ENCODE results near the gene MCUB. TPM values are rescaled to one million over a fixed set of nuclear protein-coding genes. Genes with fewer than 3 reads are reported as not detected.
"Not testable (repeated sequence)": the region's sequence is repeated elsewhere in the genome, so short reads cannot be mapped to it uniquely, and the experiment has no call there.

Gene MCUB
- total RNA-seq, 1 donor from 2014 or later: 44.9 TPM

DNA sequence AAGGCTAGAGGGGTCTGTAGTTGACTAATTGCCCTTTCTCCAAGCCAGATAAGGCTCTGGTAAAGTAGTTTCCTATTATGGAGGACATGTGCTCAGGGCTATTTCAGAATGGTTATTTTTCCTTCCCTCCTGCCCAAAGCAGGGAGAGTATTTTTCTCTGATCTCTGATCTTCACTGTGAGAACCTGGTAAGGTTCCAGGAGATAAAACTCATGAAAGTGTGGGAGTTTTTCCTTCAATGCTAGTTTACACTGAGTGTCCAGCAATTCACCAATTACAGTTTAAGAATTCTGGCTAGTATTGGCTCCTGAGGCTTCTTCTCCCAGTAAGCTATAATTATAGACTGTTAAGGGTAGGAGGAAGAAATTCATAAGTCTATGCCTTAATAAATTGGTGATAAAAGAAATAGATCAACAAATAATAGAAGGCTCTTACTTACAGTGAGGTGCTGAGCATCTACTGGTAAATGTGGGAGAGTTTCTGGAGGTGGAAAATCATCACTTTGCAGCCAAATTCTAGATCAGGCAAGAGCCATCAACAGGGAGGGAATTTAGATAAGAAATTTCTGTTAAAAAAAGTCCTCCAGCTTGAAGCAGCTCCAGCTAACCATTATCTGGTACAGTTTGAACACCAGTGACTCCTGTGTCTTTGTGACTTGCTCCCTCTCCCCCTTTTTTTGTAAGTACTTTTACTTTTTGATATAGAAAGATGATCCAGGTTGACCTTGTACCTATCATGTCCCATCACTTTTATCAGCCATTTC lies 112.3 kb downstream of the MCUB start:
- no peak overlapping the region for H3K27ac Mint-ChIP-seq (ENCODE audit: unreplicated experiment)
- no peak overlapping the region for H3K4me3 Mint-ChIP-seq (ENCODE audit: unreplicated experiment)
- DNase-seq (ENCODE audit: low spot score): no peak
- TF ChIP-seq, protein P1, sequence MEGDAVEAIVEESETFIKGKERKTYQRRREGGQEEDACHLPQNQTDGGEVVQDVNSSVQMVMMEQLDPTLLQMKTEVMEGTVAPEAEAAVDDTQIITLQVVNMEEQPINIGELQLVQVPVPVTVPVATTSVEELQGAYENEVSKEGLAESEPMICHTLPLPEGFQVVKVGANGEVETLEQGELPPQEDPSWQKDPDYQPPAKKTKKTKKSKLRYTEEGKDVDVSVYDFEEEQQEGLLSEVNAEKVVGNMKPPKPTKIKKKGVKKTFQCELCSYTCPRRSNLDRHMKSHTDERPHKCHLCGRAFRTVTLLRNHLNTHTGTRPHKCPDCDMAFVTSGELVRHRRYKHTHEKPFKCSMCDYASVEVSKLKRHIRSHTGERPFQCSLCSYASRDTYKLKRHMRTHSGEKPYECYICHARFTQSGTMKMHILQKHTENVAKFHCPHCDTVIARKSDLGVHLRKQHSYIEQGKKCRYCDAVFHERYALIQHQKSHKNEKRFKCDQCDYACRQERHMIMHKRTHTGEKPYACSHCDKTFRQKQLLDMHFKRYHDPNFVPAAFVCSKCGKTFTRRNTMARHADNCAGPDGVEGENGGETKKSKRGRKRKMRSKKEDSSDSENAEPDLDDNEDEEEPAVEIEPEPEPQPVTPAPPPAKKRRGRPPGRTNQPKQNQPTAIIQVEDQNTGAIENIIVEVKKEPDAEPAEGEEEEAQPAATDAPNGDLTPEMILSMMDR (IDR thresholded peaks at IDR 0.05; ENCODE audit: unreplicated experiment): no peak
- H3K36me3 Mint-ChIP-seq (ENCODE audit: low read depth, unreplicated experiment): peaks cover 4% of the 10 kb centered on the region
- H3K9me3 Mint-ChIP-seq (ENCODE audit: unreplicated experiment): no peaks in the 10 kb centered on the region
- H3K4me1 Mint-ChIP-seq (ENCODE audit: unreplicated experiment): no peaks in the 10 kb centered on the region
- H3K27me3 Mint-ChIP-seq (ENCODE audit: unreplicated experiment): peaks cover 4% of the 10 kb centered on the region

DNA sequence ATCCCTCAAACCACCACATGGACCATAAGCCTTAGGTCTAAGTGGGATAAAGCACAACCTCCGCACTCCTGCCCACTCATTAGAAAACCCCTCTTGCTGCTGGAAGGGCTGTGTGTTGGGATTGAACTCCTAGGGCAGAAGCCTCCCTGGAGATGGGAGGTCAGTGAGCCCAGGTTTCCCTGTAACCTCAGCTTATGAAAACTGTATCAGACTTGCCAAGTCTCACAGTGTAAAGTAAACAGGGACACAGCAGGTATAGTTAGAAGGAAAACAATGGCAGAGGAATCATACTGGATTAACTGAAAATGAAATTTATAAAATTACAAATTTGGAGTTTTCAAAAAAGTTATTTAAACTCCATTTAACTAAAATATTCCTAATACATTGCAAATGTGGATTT lies 113.3 kb downstream of the MCUB start:
- TF ChIP-seq, protein P1 (IDR thresholded peaks at IDR 0.05; ENCODE audit: unreplicated experiment): no peak
- no peak for DNase-seq (ENCODE audit: low spot score)
- peaks cover 4% of the 10 kb centered on the region for H3K27me3 Mint-ChIP-seq (ENCODE audit: unreplicated experiment)
- H3K4me3 Mint-ChIP-seq (ENCODE audit: unreplicated experiment): no peak overlapping the region
- no peaks in the 10 kb centered on the region for H3K9me3 Mint-ChIP-seq (ENCODE audit: unreplicated experiment)
- no peaks in the 10 kb centered on the region for H3K4me1 Mint-ChIP-seq (ENCODE audit: unreplicated experiment)
- H3K27ac Mint-ChIP-seq (ENCODE audit: unreplicated experiment): no peak overlapping the region
- peaks cover 9% of the 10 kb centered on the region for H3K36me3 Mint-ChIP-seq (ENCODE audit: low read depth, unreplicated experiment)

- TF ChIP-seq, protein P1 (IDR thresholded peaks at IDR 0.05; ENCODE audit: unreplicated experiment): no peak
- Mint-ChIP-seq H3K9me3 (ENCODE audit: unreplicated experiment) (no peaks in the 10 kb centered on the region), H3K27me3 (ENCODE audit: unreplicated experiment) (peaks cover 8% of the 10 kb centered on the region), H3K4me3 (ENCODE audit: unreplicated experiment) (no peak overlapping the region), H3K36me3 (ENCODE audit: low read depth, unreplicated experiment) (peaks cover 17% of the 10 kb centered on the region), H3K27ac (ENCODE audit: unreplicated experiment) (no peak overlapping the region), H3K4me1 (ENCODE audit: unreplicated experiment) (no peaks in the 10 kb centered on the region)
- no peak for DNase-seq (ENCODE audit: low spot score)
These were observed 115.1 kb downstream of the MCUB start for GRCh38 chr4:109675181-109675580.

GRCh38 chr4:109675843-109676242 lies 115.8 kb downstream of the MCUB start:
- Mint-ChIP-seq H3K27ac (ENCODE audit: unreplicated experiment) (no peak overlapping the region), H3K27me3 (ENCODE audit: unreplicated experiment) (peaks cover 8% of the 10 kb centered on the region), H3K4me1 (ENCODE audit: unreplicated experiment) (no peaks in the 10 kb centered on the region), H3K4me3 (ENCODE audit: unreplicated experiment) (no peak overlapping the region), H3K36me3 (ENCODE audit: low read depth, unreplicated experiment) (peaks cover 23% of the 10 kb centered on the region), H3K9me3 (ENCODE audit: unreplicated experiment) (no peaks in the 10 kb centered on the region)
- no peak for DNase-seq (ENCODE audit: low spot score)
- TF ChIP-seq, protein P1 (IDR thresholded peaks at IDR 0.05; ENCODE audit: unreplicated experiment): no peak

GRCh38 chr4:109676886-109677285 lies 116.8 kb downstream of the MCUB start:
- H3K4me1 Mint-ChIP-seq (ENCODE audit: unreplicated experiment): no peaks in the 10 kb centered on the region
- peaks cover 8% of the 10 kb centered on the region for H3K27me3 Mint-ChIP-seq (ENCODE audit: unreplicated experiment)
- no peak for DNase-seq (ENCODE audit: low spot score)
- H3K27ac Mint-ChIP-seq (ENCODE audit: unreplicated experiment): no peak overlapping the region
- H3K4me3 Mint-ChIP-seq (ENCODE audit: unreplicated experiment): no peak overlapping the region
- H3K36me3 Mint-ChIP-seq (ENCODE audit: low read depth, unreplicated experiment): peaks cover 23% of the 10 kb centered on the region
- H3K9me3 Mint-ChIP-seq (ENCODE audit: unreplicated experiment): no peaks in the 10 kb centered on the region
- TF ChIP-seq, protein P1 (IDR thresholded peaks at IDR 0.05; ENCODE audit: unreplicated experiment): no peak

- H3K36me3 Mint-ChIP-seq (ENCODE audit: low read depth, unreplicated experiment): peaks cover 23% of the 10 kb centered on the region
- H3K4me3 Mint-ChIP-seq (ENCODE audit: unreplicated experiment); H3K4me1 Mint-ChIP-seq (ENCODE audit: unreplicated experiment); DNase-seq (ENCODE audit: low spot score); H3K27me3 Mint-ChIP-seq (ENCODE audit: unreplicated experiment); H3K27ac Mint-ChIP-seq (ENCODE audit: unreplicated experiment); H3K9me3 Mint-ChIP-seq (ENCODE audit: unreplicated experiment): not testable (repeated sequence)
These were observed 118.4 kb downstream of the MCUB start for GRCh38 chr4:109678472-109678871.

GRCh38 chr4:109678925-109679324 lies 118.9 kb downstream of the MCUB start:
- peaks cover 23% of the 10 kb centered on the region for H3K36me3 Mint-ChIP-seq (ENCODE audit: low read depth, unreplicated experiment)

More at GRCh38 chr4:109678925-109679324, 118.9 kb downstream of the MCUB start:
- not testable (repeated sequence) for H3K4me3 Mint-ChIP-seq (ENCODE audit: unreplicated experiment); H3K27ac Mint-ChIP-seq (ENCODE audit: unreplicated experiment); H3K9me3 Mint-ChIP-seq (ENCODE audit: unreplicated experiment); H3K4me1 Mint-ChIP-seq (ENCODE audit: unreplicated experiment); DNase-seq (ENCODE audit: low spot score)
- H3K27me3 Mint-ChIP-seq (ENCODE audit: unreplicated experiment): peaks cover 10% of the 10 kb centered on the region
